PFSK-1 (cell line): ENCODE data around the gene DHRS12.

Experiments
- FOXP2 ChIP-seq: optimal IDR thresholded peaks from 2 replicates; pipeline ENCODE3; 2011; ENCODE audit warnings: borderline replicate concordance, control low read depth, inconsistent platforms; ENCODE audit not compliant: insufficient read depth; ENCODE audit errors: extremely low read length, extremely low read depth
- POLR2AphosphoS5 ChIP-seq: IDR thresholded peaks from 2 replicates; pipeline ENCODE4 v1.6.1; 2012; ENCODE audit warnings: low read depth, mild to moderate bottlenecking, control low read depth, low read length, moderate library complexity
- SIN3A ChIP-seq: IDR thresholded peaks from 2 replicates; pipeline ENCODE4 v1.6.1; 2012; ENCODE audit warnings: mild to moderate bottlenecking, low read length, moderate library complexity, borderline replicate concordance; ENCODE audit not compliant: insufficient read depth
- TAF1 ChIP-seq: IDR thresholded peaks from 2 replicates; pipeline ENCODE4 v1.6.1; 2012; ENCODE audit warnings: low read length, control low read depth, borderline replicate concordance; ENCODE audit not compliant: insufficient read depth
- TF ChIP-seq, protein P1 (sequence below), 2 experiments: IDR thresholded peaks; 2 replicates each; pipeline versions ENCODE4 v1.6.1 to v1.8.0; 2011 to 2012; ENCODE audit warnings: low read depth in 2 of 2, low read length in 2 of 2, control low read depth in 1 of 2, inconsistent platforms in 1 of 2, mild to moderate bottlenecking in 1 of 2, moderate library complexity in 1 of 2; ENCODE audit not compliant: insufficient read depth in 1 of 2

Gene DHRS12

DNA sequence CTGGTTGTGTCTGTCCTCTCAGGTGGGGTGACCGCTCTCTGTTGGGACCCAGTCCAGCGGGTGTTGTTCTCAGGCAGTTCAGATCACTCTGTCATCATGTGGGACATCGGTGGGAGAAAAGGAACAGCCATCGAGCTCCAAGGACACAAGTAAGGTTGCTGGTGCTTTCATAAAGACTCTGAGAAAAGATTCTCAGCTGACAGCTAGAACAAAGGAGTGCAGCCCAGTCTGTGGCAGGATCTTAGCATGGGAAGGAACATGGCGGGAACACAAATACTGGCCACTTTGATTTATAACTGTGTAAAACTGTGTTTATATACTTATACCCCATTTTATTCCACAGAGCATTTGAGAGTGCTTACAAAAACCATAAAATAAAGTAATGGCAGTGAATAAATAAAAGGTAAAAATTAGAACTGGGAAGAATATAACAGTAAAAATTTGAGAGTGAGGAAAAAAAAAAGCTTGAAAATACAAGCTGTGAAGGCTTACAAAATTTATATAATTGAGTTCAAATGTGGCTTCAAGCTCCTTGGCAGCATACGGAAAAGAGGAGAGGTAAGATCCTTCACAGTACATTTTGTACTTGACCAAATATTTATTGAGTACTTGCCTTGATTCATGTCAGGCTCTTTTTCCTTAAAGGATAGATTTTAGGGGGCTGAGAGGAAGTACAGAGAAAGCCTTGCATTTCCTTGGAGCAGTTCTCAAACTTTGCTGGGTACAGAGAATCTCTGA is 64.8 kb downstream of the DHRS12 start:
- no peak for TF ChIP-seq SIN3A
- TF ChIP-seq FOXP2, result no peak
- no peak for TF ChIP-seq POLR2AphosphoS5
- TF ChIP-seq, protein P1, sequence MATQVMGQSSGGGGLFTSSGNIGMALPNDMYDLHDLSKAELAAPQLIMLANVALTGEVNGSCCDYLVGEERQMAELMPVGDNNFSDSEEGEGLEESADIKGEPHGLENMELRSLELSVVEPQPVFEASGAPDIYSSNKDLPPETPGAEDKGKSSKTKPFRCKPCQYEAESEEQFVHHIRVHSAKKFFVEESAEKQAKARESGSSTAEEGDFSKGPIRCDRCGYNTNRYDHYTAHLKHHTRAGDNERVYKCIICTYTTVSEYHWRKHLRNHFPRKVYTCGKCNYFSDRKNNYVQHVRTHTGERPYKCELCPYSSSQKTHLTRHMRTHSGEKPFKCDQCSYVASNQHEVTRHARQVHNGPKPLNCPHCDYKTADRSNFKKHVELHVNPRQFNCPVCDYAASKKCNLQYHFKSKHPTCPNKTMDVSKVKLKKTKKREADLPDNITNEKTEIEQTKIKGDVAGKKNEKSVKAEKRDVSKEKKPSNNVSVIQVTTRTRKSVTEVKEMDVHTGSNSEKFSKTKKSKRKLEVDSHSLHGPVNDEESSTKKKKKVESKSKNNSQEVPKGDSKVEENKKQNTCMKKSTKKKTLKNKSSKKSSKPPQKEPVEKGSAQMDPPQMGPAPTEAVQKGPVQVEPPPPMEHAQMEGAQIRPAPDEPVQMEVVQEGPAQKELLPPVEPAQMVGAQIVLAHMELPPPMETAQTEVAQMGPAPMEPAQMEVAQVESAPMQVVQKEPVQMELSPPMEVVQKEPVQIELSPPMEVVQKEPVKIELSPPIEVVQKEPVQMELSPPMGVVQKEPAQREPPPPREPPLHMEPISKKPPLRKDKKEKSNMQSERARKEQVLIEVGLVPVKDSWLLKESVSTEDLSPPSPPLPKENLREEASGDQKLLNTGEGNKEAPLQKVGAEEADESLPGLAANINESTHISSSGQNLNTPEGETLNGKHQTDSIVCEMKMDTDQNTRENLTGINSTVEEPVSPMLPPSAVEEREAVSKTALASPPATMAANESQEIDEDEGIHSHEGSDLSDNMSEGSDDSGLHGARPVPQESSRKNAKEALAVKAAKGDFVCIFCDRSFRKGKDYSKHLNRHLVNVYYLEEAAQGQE (IDR thresholded peaks at IDR 0.05; ENCODE audit: insufficient read depth in 1 of 2, low read depth in 2 of 2, low read length in 2 of 2), result no peak
- TF ChIP-seq TAF1, result no peak

DNA sequence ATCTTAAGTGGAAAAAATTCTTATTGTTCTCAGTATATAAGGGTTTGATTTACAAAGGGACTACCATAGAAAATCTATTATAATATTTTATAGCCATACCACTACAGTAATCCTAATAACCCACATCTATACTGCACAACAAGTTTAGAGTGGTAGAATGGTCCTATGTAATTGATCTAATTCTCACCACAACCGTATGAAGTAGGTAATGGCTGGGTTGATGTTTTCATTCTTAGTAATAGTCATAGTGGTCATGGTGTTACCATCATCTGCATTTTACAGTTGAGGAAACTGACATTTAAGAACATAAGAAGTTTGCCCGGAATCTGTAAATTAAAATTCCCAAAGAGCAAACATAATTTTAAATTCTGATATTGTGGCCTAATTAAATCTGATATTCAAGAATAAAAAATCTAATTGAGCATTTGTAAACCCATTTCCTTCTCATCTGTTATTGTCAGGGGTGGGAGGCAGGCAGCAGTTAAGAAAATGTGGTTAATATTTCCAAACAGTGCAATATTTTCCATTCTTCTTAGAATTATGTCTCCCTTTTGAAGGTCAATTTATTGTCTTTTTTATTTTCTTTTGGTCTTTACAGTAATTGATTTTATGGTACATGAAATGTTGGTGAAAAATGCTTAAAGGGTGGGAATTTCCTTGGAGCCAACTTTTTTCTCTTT is 65.6 kb downstream of the DHRS12 start:
- TF ChIP-seq, protein P1 (IDR thresholded peaks at IDR 0.05; ENCODE audit: insufficient read depth in 1 of 2, low read depth in 2 of 2, low read length in 2 of 2), result no peak
- TF ChIP-seq TAF1 (no peak), POLR2AphosphoS5 (no peak), SIN3A (no peak), FOXP2 (no peak)

DNA sequence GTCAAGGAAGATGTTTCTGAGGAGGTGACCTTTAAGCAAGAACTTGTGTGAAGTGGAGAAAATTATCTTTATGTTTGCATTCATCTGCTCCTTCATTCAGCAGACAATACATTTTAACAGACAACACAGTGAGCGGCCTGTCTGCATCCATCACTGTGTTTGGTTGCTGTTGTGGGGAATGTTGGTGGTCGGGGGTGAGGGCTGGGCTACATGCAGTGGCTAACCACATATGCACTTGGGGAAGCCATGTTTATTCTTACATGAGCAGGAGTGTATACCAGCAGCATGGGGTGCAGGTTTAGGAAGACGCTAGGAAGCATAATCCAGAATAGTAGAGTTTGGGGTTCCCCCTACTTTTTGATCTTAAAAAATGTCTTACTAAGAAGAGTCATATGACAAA is 66.4 kb downstream of the DHRS12 start:
- no peak for TF ChIP-seq FOXP2
- TF ChIP-seq TAF1, result no peak
- TF ChIP-seq SIN3A, result no peak
- TF ChIP-seq, protein P1 (IDR thresholded peaks at IDR 0.05; ENCODE audit: insufficient read depth in 1 of 2, low read depth in 2 of 2, low read length in 2 of 2), result no peak
- TF ChIP-seq POLR2AphosphoS5, result no peak

DNA sequence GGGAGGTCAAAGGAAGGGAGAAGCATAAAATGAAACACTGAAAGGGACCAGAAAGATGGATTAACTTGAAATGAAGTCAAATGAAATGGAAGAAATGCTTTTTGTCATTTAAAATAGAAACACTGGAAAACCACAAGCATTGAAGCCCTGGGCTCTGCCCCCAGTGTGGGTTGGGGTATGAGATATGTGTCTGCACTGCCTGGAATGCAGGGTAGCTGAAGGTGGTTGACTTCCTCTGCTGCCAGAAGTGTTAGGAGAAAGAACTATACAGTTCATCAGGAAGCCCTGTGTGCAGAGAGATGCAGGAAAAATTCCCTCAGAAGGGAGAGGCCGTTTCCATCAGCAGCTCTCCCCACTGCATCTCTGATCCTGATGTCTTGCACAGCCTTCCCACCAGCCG is 69.2 kb downstream of the DHRS12 start:
- no peak for TF ChIP-seq FOXP2
- TF ChIP-seq TAF1, result no peak
- TF ChIP-seq, protein P1 (IDR thresholded peaks at IDR 0.05; ENCODE audit: insufficient read depth in 1 of 2, low read depth in 2 of 2, low read length in 2 of 2), result no peak
- no peak for TF ChIP-seq POLR2AphosphoS5
- no peak for TF ChIP-seq SIN3A
